Right ventricle myocardium inferior (tissue), 1 donor: ENCODE measurements around the gene RRP36. TPM values are rescaled to one million over a fixed set of nuclear protein-coding genes. Genes with fewer than 3 reads are reported as not detected.

ENCODE experiments used
- ATAC-seq: fragments of 200-7000 bp; cut with Tn5 transposase; one replicate; pipeline ENCODE4 v1.9.1; 2020; ENCODE audit warnings: mild to moderate bottlenecking, moderate library complexity
- DNase-seq: peaks from one replicate; pipeline ENCODE4 v3.0.0; 2021; ENCODE audit errors: missing footprints
- intact Hi-C: fragments of 100-400 bp; cut with DNase I; formaldehyde crosslinking; loops from one replicate; pipeline ENCODE4 v1.11.0; 2022
- total RNA-seq: library from RNA; stranded (reverse); fragmentation: NEBNext Ultra II Directional; extraction: Animal tissue kit (Norgen Biotek cat#: 25700); gene quantifications from one replicate; pipeline ENCODE4 v1.2.1, GENCODE V29; 2021
- donor health status: DM: no; HTN: yes; CAD: no; lungs with severe emphysema.

Gene RRP36
- total RNA-seq, 1 donor from 2014 or later, result 26.1 TPM

DNA sequence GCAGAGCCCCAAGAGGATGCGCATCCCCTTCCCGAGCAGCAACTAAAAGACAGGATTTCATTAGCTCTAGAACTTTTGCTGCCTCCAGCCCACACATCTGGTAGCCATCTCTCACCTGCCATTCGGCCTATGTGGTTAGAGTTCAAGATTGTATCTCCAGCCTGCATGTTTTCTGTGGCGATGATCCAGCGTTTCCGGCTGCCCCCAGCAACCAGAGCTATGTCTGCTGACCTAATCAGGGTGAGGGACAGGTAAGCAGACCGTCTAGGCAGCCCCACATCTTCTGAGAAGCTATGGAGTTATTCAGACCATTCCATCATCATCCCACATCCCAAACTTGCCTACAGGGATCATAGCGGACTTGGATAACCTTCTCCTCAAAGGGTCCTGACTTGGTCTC is 34.5 kb downstream of the RRP36 start:
- ATAC-seq (no peak), DNase-seq (no peak)
- intact Hi-C loops, result loop anchor here (5.0 kb wide), 1 partner anchor 154 kb away; no protein-coding TSS in a partner anchor

GRCh38 chr6:43058531-43058930 is 37.1 kb downstream of the RRP36 start:
- DNase-seq (no peak), ATAC-seq (no peak)
- intact Hi-C loops, result loop anchor here (5.0 kb wide), 1 partner anchor 156 kb away; no protein-coding TSS in a partner anchor

DNA sequence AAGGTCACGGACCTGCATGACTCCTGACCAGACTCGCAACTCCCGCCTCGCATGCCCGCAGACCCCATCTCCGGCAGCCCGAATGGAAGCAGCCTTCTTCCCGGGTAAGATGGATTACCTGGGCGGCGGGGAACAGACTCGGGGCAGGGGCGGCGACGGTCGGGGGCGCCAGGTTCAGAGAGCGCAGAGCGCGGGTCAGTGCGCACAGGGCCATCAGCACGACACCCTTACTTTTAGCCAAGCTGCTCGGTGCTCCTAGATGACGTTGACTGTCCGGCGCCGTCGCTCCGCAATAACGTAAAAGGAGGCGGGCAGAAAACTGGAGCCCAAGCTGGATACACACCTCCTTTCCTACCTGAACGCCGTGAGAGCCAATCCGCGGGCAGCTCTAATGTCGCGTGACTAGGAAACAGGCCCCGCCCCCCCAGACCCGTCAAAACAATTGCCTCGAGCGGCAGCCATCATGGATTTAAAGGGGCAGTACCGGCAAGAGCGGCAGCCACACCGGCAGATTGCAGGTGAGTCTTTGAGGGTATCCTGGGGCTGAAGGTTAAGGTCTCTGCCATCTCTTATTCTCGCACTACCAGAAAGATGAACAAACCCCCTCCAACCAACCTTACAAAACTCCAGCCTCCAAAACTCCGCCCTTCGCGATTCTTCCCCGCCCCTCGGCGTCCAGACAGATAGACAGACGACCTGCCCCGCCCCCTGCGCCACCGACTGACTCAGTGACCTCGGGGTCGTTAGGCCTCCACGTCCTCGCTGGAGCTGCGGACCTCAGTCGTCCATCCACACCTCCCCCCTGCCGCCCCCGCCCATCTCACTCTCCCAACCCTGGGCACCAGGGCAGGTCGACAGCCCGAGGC is 38.0 kb downstream of the RRP36 start, which contains the start of the genes KLC4 and MRPL2:
Gene KLC4 (plus strand): TSS at position 464 of the 866 bp plus-strand sequence. CDS start 1,705 bp downstream, outside the sequence.
Gene MRPL2 (minus strand): TSS at position 267 of the 866 bp plus-strand sequence. CDS start 53 bp downstream, at position 214.
- DNase-seq, result peak; percentile 98
- intact Hi-C loops, result loop anchor here (1.0 to 5.0 kb wide), 3 partner anchors 45 to 157 kb away; partner anchors contain the start of genes KLHDC3 and SRF
- peak; percentile 98 for ATAC-seq

DNA sequence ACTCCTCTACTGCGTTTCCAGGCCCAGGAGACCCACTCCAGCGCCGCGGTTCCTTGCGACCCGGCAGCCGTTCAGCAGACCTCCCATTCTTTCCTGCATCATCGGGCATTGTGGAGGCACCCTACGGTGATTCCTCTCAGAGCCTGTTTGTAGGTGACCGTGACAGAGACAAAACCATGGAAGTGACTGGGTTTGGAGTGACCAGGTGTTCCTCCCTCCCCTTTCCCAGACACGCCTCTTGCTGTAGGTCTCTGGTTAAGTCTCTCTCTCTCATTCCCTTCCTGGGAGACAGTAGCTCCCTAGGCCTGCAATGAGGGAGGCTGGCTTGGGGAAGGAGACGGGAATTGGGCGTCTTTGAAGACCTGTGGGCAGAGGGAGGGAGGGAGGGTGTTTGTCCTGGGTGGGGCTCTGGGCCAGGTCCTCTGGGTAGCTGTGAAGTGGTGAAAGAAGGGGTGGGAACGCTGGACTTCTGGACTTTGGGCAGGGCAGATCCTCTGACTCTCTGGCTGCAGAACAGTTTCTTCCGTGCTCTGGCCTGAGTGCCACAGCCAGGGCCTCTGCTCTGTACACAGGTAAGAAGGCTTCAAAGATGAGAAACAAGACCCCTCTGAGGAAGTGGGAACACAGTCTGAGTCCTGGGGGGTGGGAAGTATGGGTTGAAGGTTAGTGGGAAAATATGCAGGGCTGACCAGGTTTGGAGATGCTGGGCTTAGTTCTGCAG is 38.8 kb downstream of the RRP36 start:
- no peak for DNase-seq
- peak; percentile 3 for ATAC-seq
- intact Hi-C loops, result no loop called here

DNA sequence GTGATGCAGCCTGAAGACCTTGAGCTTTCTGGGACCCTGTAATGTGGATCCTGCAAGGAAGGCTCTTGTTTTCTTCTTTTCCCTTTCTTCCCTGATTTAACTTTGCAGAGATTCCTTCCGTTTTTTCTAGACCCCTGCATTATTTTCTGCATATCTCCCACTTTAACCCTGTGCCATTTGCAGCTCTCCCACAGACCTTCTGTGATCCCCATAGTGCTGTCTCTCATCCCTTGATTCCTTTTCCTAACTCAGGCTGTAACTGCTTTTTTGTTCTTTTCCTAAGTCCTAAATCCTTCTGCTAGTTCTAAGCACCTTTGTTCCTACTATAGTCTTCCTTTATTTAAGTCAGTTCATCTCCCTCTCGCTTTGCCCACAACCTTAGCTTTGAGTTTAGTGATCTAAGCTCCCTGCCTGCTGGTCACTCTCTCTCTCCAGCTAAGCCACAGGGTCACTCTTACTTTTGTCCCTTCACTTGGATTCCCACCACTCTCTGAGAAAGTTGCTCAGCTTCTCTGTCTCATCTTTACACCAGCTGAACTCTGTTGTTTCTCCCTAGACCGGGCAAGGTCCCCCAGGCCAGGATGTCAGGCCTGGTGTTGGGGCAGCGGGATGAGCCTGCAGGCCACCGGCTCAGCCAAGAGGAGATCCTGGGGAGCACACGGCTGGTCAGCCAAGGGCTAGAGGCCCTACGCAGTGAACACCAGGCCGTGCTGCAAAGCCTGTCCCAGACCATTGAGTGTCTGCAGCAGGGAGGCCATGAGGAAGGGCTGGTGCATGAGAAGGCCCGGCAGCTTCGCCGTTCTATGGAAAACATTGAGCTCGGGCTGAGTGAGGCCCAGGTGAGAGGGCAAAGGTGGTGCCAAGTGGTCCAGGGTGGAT is 39.6 kb downstream of the RRP36 start:
- DNase-seq (no peak), ATAC-seq (no peak)
- intact Hi-C loops, result no loop called here

DNA sequence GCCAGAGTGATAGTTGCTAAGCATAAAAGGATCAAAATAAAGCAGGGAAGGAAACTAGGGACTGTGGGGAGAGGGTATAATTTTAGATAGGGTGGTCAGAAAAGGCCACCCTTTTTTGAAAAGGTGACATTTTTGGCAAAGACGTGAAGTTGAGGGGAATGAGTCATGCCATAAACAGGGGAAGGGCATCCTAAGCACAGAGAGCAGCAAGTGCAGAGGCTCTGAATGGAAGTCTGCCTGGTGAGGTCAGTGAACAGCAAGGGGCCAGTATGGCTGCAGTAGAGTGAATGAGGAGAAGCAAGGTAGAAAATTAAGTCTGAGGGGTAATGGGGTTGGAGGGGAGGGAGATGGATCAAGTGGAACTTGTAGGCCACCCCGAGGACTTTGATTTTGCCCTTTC is 40.4 kb downstream of the RRP36 start:
- no peak for ATAC-seq
- DNase-seq, result no peak
- intact Hi-C loops, result no loop called here

- ATAC-seq, result no peak
- no peak for DNase-seq
- intact Hi-C loops, result no loop called here
Measured at GRCh38 chr6:43062818-43063217, 41.4 kb downstream of the RRP36 start.

DNA sequence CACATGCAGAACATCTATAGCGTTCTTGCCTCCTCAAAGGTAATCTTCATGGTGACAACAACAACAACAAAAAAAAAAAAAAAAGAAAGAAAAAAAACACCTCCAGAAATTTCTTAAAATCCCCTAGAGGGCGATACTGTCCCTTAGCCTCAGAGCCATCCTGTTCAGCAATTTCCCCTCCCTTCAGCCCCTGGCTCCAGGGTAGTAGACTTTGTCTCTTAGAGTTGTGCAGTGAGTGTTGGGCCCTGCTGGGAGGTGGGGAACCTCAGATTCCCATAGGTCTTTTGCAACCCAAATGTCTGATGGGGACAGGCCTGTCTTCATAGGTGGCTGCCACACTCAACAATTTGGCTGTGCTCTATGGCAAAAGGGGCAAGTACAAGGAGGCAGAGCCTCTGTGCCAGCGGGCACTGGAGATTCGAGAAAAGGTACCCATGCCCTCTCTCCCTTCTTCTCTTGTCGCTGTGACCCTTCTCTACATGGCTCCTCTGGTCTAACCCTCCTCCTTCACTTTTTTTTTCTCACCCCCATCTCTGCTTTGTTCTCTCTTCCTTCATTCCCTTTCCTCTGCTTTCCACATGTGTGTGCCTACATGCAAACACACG is 48.7 kb downstream of the RRP36 start:
- ATAC-seq, result no peak
- intact Hi-C loops, result no loop called here

GRCh38 chr6:43074847-43075669 is 53.6 kb downstream of the RRP36 start:
- intact Hi-C loops, result no loop called here
- DNase-seq, result no peak

More for the DNA sequence above, 48.7 kb downstream of the RRP36 start:
- DNase-seq, result no peak

GRCh38 chr6:43075670-43076463 is 54.4 kb downstream of the RRP36 start, which contains the start of gene PTK7:
Gene PTK7, plus strand, starts transcription at chr6:43076314. Its CDS starts 175 bp downstream, at chr6:43076489.
- peak; percentile 35 for ATAC-seq
- DNase-seq, result no peak
- intact Hi-C loops, result no loop called here

More at GRCh38 chr6:43074847-43075669, 53.6 kb downstream of the RRP36 start:
- ATAC-seq, result no peak

GRCh38 chr6:43076464-43077332 is 55.3 kb downstream of the RRP36 start:
- no peak for DNase-seq
- intact Hi-C loops, result no loop called here
- ATAC-seq, result peak; percentile 12

GRCh38 chr6:43077333-43077809 is 55.9 kb downstream of the RRP36 start:
- intact Hi-C loops, result no loop called here
- ATAC-seq, result no peak
- no peak for DNase-seq

DNA sequence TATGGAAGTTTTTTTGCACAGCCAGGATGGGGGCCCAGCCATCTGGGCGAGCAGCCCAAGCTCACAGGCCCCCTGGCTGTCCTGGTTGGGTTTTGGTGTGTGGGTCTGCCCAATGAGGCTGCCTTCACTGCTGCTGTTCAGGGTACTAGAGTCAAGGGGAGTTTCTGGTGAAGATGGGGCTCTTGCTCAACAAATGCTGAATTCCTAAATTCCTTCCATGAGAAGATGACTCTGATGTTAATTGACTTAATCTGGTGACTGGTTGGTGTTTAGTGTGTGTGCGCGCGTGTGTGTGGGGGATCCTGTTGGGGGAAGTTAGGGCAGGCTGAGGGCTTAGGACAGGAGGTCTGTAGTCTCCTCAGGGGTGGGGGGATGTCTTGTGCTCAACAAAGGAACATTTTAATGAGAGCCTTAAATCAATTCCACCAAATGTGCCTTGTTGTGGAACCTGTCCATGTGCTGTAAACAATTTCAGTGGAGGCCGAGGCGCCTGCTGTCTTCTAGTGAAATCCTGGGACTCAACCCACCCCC is 56.6 kb downstream of the RRP36 start:
- DNase-seq, result no peak
- intact Hi-C loops, result no loop called here
- no peak for ATAC-seq

DNA sequence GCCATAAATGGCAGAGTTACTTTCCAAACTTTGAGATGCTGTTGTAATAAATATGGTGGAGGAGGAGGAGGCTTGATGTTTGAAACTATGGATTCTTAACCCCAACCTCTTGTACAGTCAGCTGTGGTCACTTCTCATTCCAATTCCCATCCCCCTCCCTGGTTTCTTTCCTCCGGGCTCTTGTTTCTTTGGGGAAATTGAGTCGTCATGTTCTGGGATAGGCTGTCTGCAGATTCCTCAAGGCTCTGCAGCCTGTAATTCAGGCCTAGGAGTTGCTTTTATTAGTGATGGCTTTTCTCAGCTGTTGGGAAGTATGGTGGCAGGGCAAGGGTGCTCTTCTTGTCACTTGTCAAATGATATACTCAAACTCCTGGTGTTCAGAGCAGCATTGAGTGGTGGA is 57.3 kb downstream of the RRP36 start:
- intact Hi-C loops, result no loop called here
- ATAC-seq (no peak), DNase-seq (no peak)
